Neural progenitor cell (in vitro differentiated cells): Measurements from ENCODE around the gene GALNTL6. TPM values are rescaled to one million over a fixed set of nuclear protein-coding genes. Genes with fewer than 3 reads are reported as not detected.

Experiments used
- DNase-seq: peaks from one replicate; pipeline ENCODE4 v3.0.0-alpha.2; 2016; ENCODE audit warnings: low spot score
- H2AFZ ChIP-seq: fragments of 200-600 bp; sonication (generic); replicated peaks from 2 replicates; pipeline ENCODE4 v1.6.1; 2016; ENCODE audit warnings: antibody characterized with exemption
- H3F3A ChIP-seq: fragments of 200-600 bp; sonication (generic); 2 replicates; pipeline ENCODE4 v1.6.1; 2016; ENCODE audit warnings: antibody characterized with exemption, low read depth
- H3K27ac ChIP-seq: fragments of 200-600 bp; sonication (generic); 2 replicates; pipeline ENCODE4 v1.5.1; 2016; ENCODE audit warnings: mild to moderate bottlenecking
- H3K27me3 ChIP-seq: fragments of 200-600 bp; sonication (generic); 2 replicates; pipeline ENCODE4 v1.6.1; 2016; ENCODE audit warnings: mild to moderate bottlenecking, moderate library complexity
- H3K36me3 ChIP-seq: fragments of 200-600 bp; sonication (generic); 2 replicates; pipeline ENCODE4 v1.5.1; 2016
- H3K4me1 ChIP-seq: fragments of 200-600 bp; sonication (generic); 2 replicates; pipeline ENCODE4 v1.6.1; 2016; ENCODE audit warnings: mixed run types
- H3K4me2 ChIP-seq: fragments of 200-600 bp; sonication (generic); 2 replicates; pipeline ENCODE4 v1.6.1; 2016
- H3K4me3 ChIP-seq: fragments of 200-600 bp; sonication (generic); 2 replicates; pipeline ENCODE4 v1.5.1; 2016
- H3K79me2 ChIP-seq: fragments of 200-600 bp; sonication (generic); 2 replicates; pipeline ENCODE4 v1.6.1; 2016; ENCODE audit warnings: low read depth
- H3K9ac ChIP-seq: fragments of 200-600 bp; sonication (generic); 2 replicates; pipeline ENCODE4 v1.6.1; 2016
- H3K9me3 ChIP-seq: fragments of 200-600 bp; sonication (generic); 2 replicates; pipeline ENCODE4 v1.5.1; 2016; ENCODE audit warnings: low read depth
- H4K20me1 ChIP-seq: fragments of 200-600 bp; sonication (generic); 2 replicates; pipeline ENCODE4 v1.6.1; 2016; ENCODE audit warnings: low read depth
- H3K27ac Mint-ChIP-seq: 3 replicates; pipeline ENCODE4 v1.8.0; 2021; ENCODE audit warnings: mixed read lengths
- H3K27me3 Mint-ChIP-seq: 2 replicates; pipeline ENCODE4 v1.8.0; 2022; ENCODE audit warnings: low read depth, mild to moderate bottlenecking, inconsistent platforms, moderate library complexity, mixed read lengths; ENCODE audit not compliant: insufficient read depth
- H3K36me3 Mint-ChIP-seq: 3 replicates; pipeline ENCODE4 v1.8.0; 2021; ENCODE audit warnings: mixed read lengths
- H3K4me1 Mint-ChIP-seq: 3 replicates; pipeline ENCODE4 v1.8.0; 2021; ENCODE audit warnings: mixed read lengths
- H3K4me3 Mint-ChIP-seq: 3 replicates; pipeline ENCODE4 v1.8.0; 2021; ENCODE audit warnings: mild to moderate bottlenecking, moderate library complexity, mixed read lengths
- H3K9me3 Mint-ChIP-seq: 3 replicates; pipeline ENCODE4 v1.8.0; 2020; ENCODE audit warnings: mixed read lengths
- EZH2 ChIP-seq: fragments of 200-600 bp; sonication (generic); IDR thresholded peaks from 2 replicates; pipeline ENCODE4 v1.6.1; 2017; ENCODE audit warnings: antibody characterized with exemption, mild to moderate bottlenecking, moderate library complexity
- EZH2phosphoT487 ChIP-seq: fragments of 200-600 bp; sonication (generic); IDR thresholded peaks from 2 replicates; pipeline ENCODE4 v1.6.1; 2017; ENCODE audit warnings: antibody characterized with exemption
- total RNA-seq: library from RNA; depleted of rRNA; stranded (reverse); fragments of >200 nt; gene quantifications from 2 replicates; pipeline ENCODE4 v1.2.3, GENCODE V29; 2015; ENCODE audit warnings: low replicate concordance
- TF ChIP-seq, protein P1 (sequence below): fragments of 200-600 bp; sonication (generic); IDR thresholded peaks from 2 replicates; pipeline ENCODE4 v1.5.1; 2017; ENCODE audit warnings: antibody characterized with exemption, mild to moderate bottlenecking

Gene GALNTL6
- total RNA-seq, 1 donor from 2014 or later, result 0.15 TPM

DNA sequence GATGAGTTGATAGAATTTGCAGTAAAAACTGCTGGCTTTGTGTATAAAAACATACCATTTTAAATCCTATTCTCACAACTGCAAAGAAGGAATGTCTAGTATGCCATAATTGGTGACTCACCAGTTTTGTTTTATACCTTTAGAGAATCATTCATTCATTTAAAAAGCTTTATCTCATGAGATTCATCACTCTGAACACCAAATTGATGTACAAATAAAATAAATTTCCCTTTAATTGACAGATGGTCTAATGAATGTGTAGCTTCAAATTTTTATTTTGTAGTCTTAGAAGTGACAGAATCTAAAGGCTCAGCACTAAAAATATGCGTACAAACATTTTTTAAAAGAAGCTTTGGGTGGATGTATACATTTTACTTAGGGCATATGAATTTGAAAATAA is 492.5 kb downstream of the GALNTL6 start:
- H3K9ac ChIP-seq, result no peak overlapping the region
- peaks cover 2% of the 10 kb centered on the region for H3K27me3 Mint-ChIP-seq
- H4K20me1 ChIP-seq, result no peaks in the 10 kb centered on the region
- no peaks in the 10 kb centered on the region for H3K9me3 ChIP-seq
- H3K4me2 ChIP-seq, result no peak overlapping the region
- H3K4me3 Mint-ChIP-seq, result no peak overlapping the region
- no peaks in the 10 kb centered on the region for H3K79me2 ChIP-seq
- H3K27me3 ChIP-seq, result no peaks in the 10 kb centered on the region
- no peak overlapping the region for H3K27ac ChIP-seq
- H3K4me3 ChIP-seq, result no peak overlapping the region
- no peaks in the 10 kb centered on the region for H3K36me3 ChIP-seq
- no peaks in the 10 kb centered on the region for H3K4me1 Mint-ChIP-seq
- H3K9me3 Mint-ChIP-seq, result peaks cover 10% of the 10 kb centered on the region
- H3K4me1 ChIP-seq, result no peaks in the 10 kb centered on the region
- H2AFZ ChIP-seq, result no peak overlapping the region
- H3F3A ChIP-seq, result no peaks in the 10 kb centered on the region
- H3K27ac Mint-ChIP-seq, result no peak overlapping the region
- TF ChIP-seq, protein P1, sequence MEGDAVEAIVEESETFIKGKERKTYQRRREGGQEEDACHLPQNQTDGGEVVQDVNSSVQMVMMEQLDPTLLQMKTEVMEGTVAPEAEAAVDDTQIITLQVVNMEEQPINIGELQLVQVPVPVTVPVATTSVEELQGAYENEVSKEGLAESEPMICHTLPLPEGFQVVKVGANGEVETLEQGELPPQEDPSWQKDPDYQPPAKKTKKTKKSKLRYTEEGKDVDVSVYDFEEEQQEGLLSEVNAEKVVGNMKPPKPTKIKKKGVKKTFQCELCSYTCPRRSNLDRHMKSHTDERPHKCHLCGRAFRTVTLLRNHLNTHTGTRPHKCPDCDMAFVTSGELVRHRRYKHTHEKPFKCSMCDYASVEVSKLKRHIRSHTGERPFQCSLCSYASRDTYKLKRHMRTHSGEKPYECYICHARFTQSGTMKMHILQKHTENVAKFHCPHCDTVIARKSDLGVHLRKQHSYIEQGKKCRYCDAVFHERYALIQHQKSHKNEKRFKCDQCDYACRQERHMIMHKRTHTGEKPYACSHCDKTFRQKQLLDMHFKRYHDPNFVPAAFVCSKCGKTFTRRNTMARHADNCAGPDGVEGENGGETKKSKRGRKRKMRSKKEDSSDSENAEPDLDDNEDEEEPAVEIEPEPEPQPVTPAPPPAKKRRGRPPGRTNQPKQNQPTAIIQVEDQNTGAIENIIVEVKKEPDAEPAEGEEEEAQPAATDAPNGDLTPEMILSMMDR, result no peak
- TF ChIP-seq EZH2phosphoT487, result no peak
- no peak for TF ChIP-seq EZH2
- H3K36me3 Mint-ChIP-seq, result no peaks in the 10 kb centered on the region
- no peak for DNase-seq

DNA sequence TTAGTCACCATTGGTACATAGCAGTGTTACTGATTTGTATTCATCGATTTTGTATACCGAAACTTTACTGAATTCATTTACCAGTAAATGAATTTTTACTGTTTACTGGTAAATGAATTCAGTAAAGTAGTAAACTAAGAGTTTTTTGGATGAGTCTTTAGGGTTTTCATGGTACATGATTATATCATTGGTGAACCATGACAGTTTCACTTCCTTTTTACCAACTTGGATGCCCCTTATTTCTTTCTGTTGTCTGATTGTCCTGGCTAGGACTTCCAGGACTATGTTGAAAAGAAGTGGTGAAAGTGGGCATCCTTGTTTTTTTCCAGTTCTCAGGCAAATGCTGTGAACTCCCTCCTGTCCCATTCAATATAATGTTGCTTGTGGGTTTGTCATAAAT is 494.9 kb downstream of the GALNTL6 start:
- H3K4me1 Mint-ChIP-seq, result no peaks in the 10 kb centered on the region
- H3K27me3 Mint-ChIP-seq, result peaks cover 2% of the 10 kb centered on the region
- Histone ChIP-seq H3K79me2 (no peaks in the 10 kb centered on the region), H3K9ac (no peak overlapping the region), H3K9me3 (no peaks in the 10 kb centered on the region), H3K4me3 (no peak overlapping the region), H4K20me1 (no peaks in the 10 kb centered on the region), H3F3A (no peaks in the 10 kb centered on the region), H2AFZ (no peak overlapping the region), H3K36me3 (no peaks in the 10 kb centered on the region), H3K27me3 (no peaks in the 10 kb centered on the region), H3K4me2 (no peak overlapping the region), H3K4me1 (no peaks in the 10 kb centered on the region), H3K27ac (no peak overlapping the region)
- TF ChIP-seq EZH2phosphoT487 (no peak), EZH2 (no peak)
- TF ChIP-seq, protein P1, result no peak
- peaks cover 10% of the 10 kb centered on the region for H3K9me3 Mint-ChIP-seq
- H3K27ac Mint-ChIP-seq, result no peak overlapping the region
- H3K4me3 Mint-ChIP-seq, result no peak overlapping the region
- H3K36me3 Mint-ChIP-seq, result no peaks in the 10 kb centered on the region
- DNase-seq, result no peak

DNA sequence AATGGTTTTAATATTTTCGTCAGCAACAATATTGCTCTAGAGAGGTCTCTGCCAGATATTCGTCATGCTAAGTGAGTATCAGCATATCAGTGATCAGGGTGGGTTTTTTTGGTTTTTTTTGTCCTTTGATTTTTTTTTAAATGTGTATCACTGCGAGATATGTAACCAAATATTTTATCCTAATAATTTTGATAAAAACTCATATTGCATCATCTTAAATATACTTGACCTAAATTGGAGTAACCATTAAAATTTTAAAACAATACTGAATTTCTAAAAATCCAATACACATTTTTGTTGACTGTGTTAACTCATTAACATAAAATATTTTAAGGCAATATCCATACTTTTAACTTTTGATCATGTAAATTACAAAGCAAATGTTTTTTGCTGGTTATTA is 498.5 kb downstream of the GALNTL6 start:
- Histone ChIP-seq H3K36me3 (no peaks in the 10 kb centered on the region), H3K4me1 (no peaks in the 10 kb centered on the region), H3K27ac (no peak overlapping the region), H3K4me2 (no peak overlapping the region), H3K9me3 (no peaks in the 10 kb centered on the region), H3K9ac (no peak overlapping the region), H2AFZ (no peak overlapping the region), H3K27me3 (no peaks in the 10 kb centered on the region), H3K4me3 (no peak overlapping the region), H3K79me2 (no peaks in the 10 kb centered on the region), H4K20me1 (no peaks in the 10 kb centered on the region), H3F3A (no peaks in the 10 kb centered on the region)
- Mint-ChIP-seq H3K27me3 (peaks cover 3% of the 10 kb centered on the region), H3K4me1 (no peaks in the 10 kb centered on the region), H3K27ac (no peak overlapping the region), H3K9me3 (peaks cover 9% of the 10 kb centered on the region), H3K4me3 (no peak overlapping the region), H3K36me3 (no peaks in the 10 kb centered on the region)
- TF ChIP-seq EZH2phosphoT487 (no peak), EZH2 (no peak)
- TF ChIP-seq, protein P1, result no peak
- DNase-seq, result no peak

DNA sequence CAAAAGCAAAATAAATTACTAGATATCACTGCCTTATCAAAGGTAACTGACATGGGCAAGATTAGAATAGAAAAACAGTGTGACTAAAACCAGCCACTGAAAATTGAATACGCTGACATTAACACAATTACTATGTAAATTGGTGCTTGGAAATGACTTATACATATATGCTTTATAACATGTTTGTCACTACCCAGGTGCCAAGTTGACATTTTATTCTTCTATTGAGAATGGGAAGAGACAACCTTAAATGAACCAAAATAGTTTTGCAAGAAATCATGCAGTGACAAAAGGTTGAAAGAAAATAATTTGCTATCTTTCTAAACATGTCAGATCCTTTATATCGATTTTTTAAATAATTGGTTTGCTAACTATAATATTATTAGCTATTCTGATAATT is 510.1 kb downstream of the GALNTL6 start:
- H3K27ac ChIP-seq, result no peak overlapping the region
- H3K4me3 ChIP-seq, result no peak overlapping the region
- Mint-ChIP-seq H3K4me3 (no peak overlapping the region), H3K27me3 (no peaks in the 10 kb centered on the region), H3K9me3 (no peaks in the 10 kb centered on the region), H3K27ac (no peak overlapping the region), H3K4me1 (peaks cover 19% of the 10 kb centered on the region), H3K36me3 (no peaks in the 10 kb centered on the region)
- no peak for DNase-seq
- H4K20me1 ChIP-seq, result no peaks in the 10 kb centered on the region
- no peaks in the 10 kb centered on the region for H3K27me3 ChIP-seq
- H3F3A ChIP-seq, result no peaks in the 10 kb centered on the region
- H3K9me3 ChIP-seq, result no peaks in the 10 kb centered on the region
- H3K79me2 ChIP-seq, result no peaks in the 10 kb centered on the region
- H3K4me2 ChIP-seq, result no peak overlapping the region
- H3K4me1 ChIP-seq, result no peaks in the 10 kb centered on the region
- H2AFZ ChIP-seq, result no peak overlapping the region
- no peaks in the 10 kb centered on the region for H3K36me3 ChIP-seq
- no peak overlapping the region for H3K9ac ChIP-seq
- TF ChIP-seq EZH2, result no peak
- no peak for TF ChIP-seq EZH2phosphoT487
- TF ChIP-seq, protein P1, result no peak
